HCT116 (cell line): Measurements from ENCODE around the gene ITGA11. TPM values are rescaled to one million over a fixed set of nuclear protein-coding genes. Genes with fewer than 3 reads are reported as not detected.

ENCODE experiments used
- ATAC-seq: fragments of 200-7000 bp; cut with Tn5 transposase; 2 replicates; pipeline ENCODE4 v1.9.1; 2020; ENCODE audit warnings: mild to moderate bottlenecking, moderate library complexity
- BruUV-seq: library from RNA; stranded (reverse); fragments of 400-500 nt; replicated peaks from 2 replicates; lab custom pipeline; 2021; lab: Mats Ljungman, UMichigan
- CTCF ChIA-PET: fragments of 300-600 bp; sonication (Branson Sonifier 250); formaldehyde crosslinking; loops from one replicate; lab custom pipeline; 2021; ENCODE audit warnings: antibody characterized with exemption; lab: Charles Lee
- POLR2A ChIA-PET: fragments of 300-600, 350-600 bp; sonication (Branson Sonifier 250); formaldehyde crosslinking; loops from one replicate; lab custom pipeline; 2021; ENCODE audit warnings: antibody characterized with exemption; lab: Charles Lee
- RAD21 ChIA-PET, 2 experiments: fragments of 300-600 bp; sonication (Branson Sonifier 250); formaldehyde crosslinking; loops; one replicate each; lab custom pipeline; 2023; ENCODE audit warnings: low total read pairs in 2 of 2; ENCODE audit not compliant: uncharacterized antibody in 2 of 2, unreplicated experiment in 2 of 2, low non-redundant PET in 1 of 2; lab: Charles Lee
- DNase-seq: peaks from one replicate; pipeline ENCODE4 v3.0.0-alpha.2; 2010; ENCODE audit warnings: low read depth, low spot score
- H2AFZ ChIP-seq: fragments of 200-600 bp; shearing (Covaris generic), sonication (generic); 2 replicates; pipeline ENCODE4 v1.6.1; 2017; ENCODE audit warnings: low read depth, mixed run types, mixed read lengths, antibody characterized with exemption, low read length; ENCODE audit not compliant: poor library complexity, severe bottlenecking
- H3K27ac ChIP-seq: 2 replicates; pipeline ENCODE4 v1.5.1; 2012; ENCODE audit warnings: low read depth, low read length
- H3K27me3 ChIP-seq: fragments of 200-600 bp; sonication (generic); 2 replicates; pipeline ENCODE4 v1.6.1; 2016; ENCODE audit warnings: mixed run types, low read length, mixed read lengths; ENCODE audit not compliant: insufficient read depth
- H3K36me3 ChIP-seq, 2 experiments: fragments of 200-500 bp in 1 of 2; fragments of 200-600 bp in 1 of 2; sonication (Bioruptor generic) in 1 of 2; sonication (generic) in 1 of 2; 2 replicates each; pipeline versions ENCODE4 v1.5.1 to v1.6.1; 2014 to 2016; ENCODE audit warnings: low read length in 2 of 2, inconsistent platforms in 1 of 2, mixed read lengths in 1 of 2, mixed run types in 1 of 2; ENCODE audit not compliant: insufficient read depth in 2 of 2, control insufficient read depth in 1 of 2
- H3K4me1 ChIP-seq, 2 experiments: fragments of 200-600 bp in 1 of 2; sonication (generic) in 1 of 2; 2 replicates each; pipeline versions ENCODE4 v1.5.1 to v1.6.1; 2012 to 2017; ENCODE audit warnings: low read length in 2 of 2, inconsistent platforms in 1 of 2, mild to moderate bottlenecking in 1 of 2, mixed read lengths in 1 of 2, mixed run types in 1 of 2, moderate library complexity in 1 of 2; ENCODE audit not compliant: insufficient read depth in 2 of 2, control insufficient read depth in 1 of 2
- H3K4me2 ChIP-seq: fragments of 200-600 bp; sonication (generic); 2 replicates; pipeline ENCODE4 v1.6.1; 2017; ENCODE audit warnings: mixed run types, low read length, mixed read lengths
- H3K4me3 ChIP-seq, 2 experiments: fragments of 200-600 bp in 1 of 2; sonication (generic) in 1 of 2; replicated peaks in 1 of 2; 2 replicates each; pipeline ENCODE4 v1.5.1; 2011 to 2016; ENCODE audit warnings: low read length in 2 of 2, control low read depth in 1 of 2, low read depth in 1 of 2, mild to moderate bottlenecking in 1 of 2, mixed read lengths in 1 of 2, mixed run types in 1 of 2
- H3K79me2 ChIP-seq: fragments of 200-600 bp; sonication (generic); 2 replicates; pipeline ENCODE4 v1.6.1; 2017; ENCODE audit warnings: mild to moderate bottlenecking, mixed run types, low read length, moderate library complexity, mixed read lengths; ENCODE audit not compliant: insufficient read depth
- H3K9ac ChIP-seq: fragments of 200-600 bp; sonication (generic); 2 replicates; pipeline ENCODE4 v1.6.1; 2016; ENCODE audit warnings: low read length, mixed read lengths
- H3K9me2 ChIP-seq: fragments of 200-600 bp; sonication (generic), shearing (Covaris generic); 2 replicates; pipeline ENCODE4 v1.6.1; 2017; ENCODE audit warnings: mixed run types, mild to moderate bottlenecking, moderate library complexity; ENCODE audit not compliant: insufficient read depth
- H3K9me3 ChIP-seq, 2 experiments: fragments of 200-500 bp in 1 of 2; fragments of 200-600 bp in 1 of 2; sonication (Bioruptor generic) in 1 of 2; sonication (generic) in 1 of 2; 2 replicates each; pipeline ENCODE4 v1.6.1; 2014 to 2017; ENCODE audit warnings: low read length in 2 of 2, mixed read lengths in 2 of 2, inconsistent platforms in 1 of 2, low read depth in 1 of 2, mild to moderate bottlenecking in 1 of 2, mixed run types in 1 of 2, moderate library complexity in 1 of 2; ENCODE audit not compliant: control insufficient read depth in 1 of 2, insufficient read depth in 1 of 2
- H4K20me1 ChIP-seq: fragments of 200-600 bp; sonication (generic), shearing (Covaris generic); 2 replicates; pipeline ENCODE4 v1.6.1; 2017; ENCODE audit warnings: mixed run types, mild to moderate bottlenecking, moderate library complexity; ENCODE audit not compliant: insufficient read depth
- ATF3 ChIP-seq: IDR thresholded peaks from 2 replicates; pipeline ENCODE4 v1.6.1; 2012
- CBX3 ChIP-seq: IDR thresholded peaks from 2 replicates; pipeline ENCODE4 v1.6.1; 2012; ENCODE audit warnings: low read depth
- CEBPB ChIP-seq: IDR thresholded peaks from 2 replicates; pipeline ENCODE4 v1.6.1; 2012; ENCODE audit warnings: low read depth
- CTCF ChIP-seq, 3 experiments: fragments of 200-600 bp in 1 of 3; sonication (generic) in 1 of 3; IDR thresholded peaks in 2 of 3; conservative IDR thresholded peaks in 1 of 3; 2 replicates each; pipeline ENCODE4 v1.5.1; 2012 to 2017; ENCODE audit warnings: low read depth in 2 of 3, low read length in 2 of 3, antibody characterized with exemption in 1 of 3, borderline replicate concordance in 1 of 3, control low read depth in 1 of 3, mild to moderate bottlenecking in 1 of 3, mixed read lengths in 1 of 3, mixed run types in 1 of 3, moderate library complexity in 1 of 3; ENCODE audit not compliant: insufficient read depth in 1 of 3
- EGR1 ChIP-seq: IDR thresholded peaks from 2 replicates; pipeline ENCODE4 v1.6.1; 2012; ENCODE audit warnings: low read depth
- ELF1 ChIP-seq: IDR thresholded peaks from 2 replicates; pipeline ENCODE4 v1.6.1; 2012; ENCODE audit warnings: low read depth, borderline replicate concordance
- EZH2 ChIP-seq: fragments of 200-600 bp; sonication (generic); IDR thresholded peaks from 2 replicates; pipeline ENCODE4 v1.6.1; 2017; ENCODE audit warnings: antibody characterized with exemption, mixed run types
- EZH2phosphoT487 ChIP-seq: fragments of 200-600 bp; IDR thresholded peaks from 2 replicates; pipeline ENCODE4 v1.6.1; 2018; ENCODE audit warnings: antibody characterized with exemption, borderline replicate concordance
- MAX ChIP-seq: IDR thresholded peaks from 2 replicates; pipeline ENCODE4 v1.6.1; 2012
- POLR2A ChIP-seq: IDR thresholded peaks from 2 replicates; pipeline ENCODE4 v1.7.0; 2011; ENCODE audit warnings: borderline replicate concordance; ENCODE audit not compliant: insufficient read depth, insufficient read length; ENCODE audit errors: extremely low read depth
- POLR2AphosphoS5 ChIP-seq: IDR thresholded peaks from 2 replicates; pipeline ENCODE4 v1.6.1; 2011; ENCODE audit warnings: mild to moderate bottlenecking, low read depth, low read length, moderate library complexity
- RAD21 ChIP-seq: IDR thresholded peaks from 2 replicates; pipeline ENCODE4 v1.6.1; 2012; ENCODE audit warnings: low read depth, mild to moderate bottlenecking
- REST ChIP-seq: IDR thresholded peaks from 2 replicates; pipeline ENCODE4 v1.6.1; 2012; ENCODE audit warnings: low read depth
- SIN3A ChIP-seq: IDR thresholded peaks from 2 replicates; pipeline ENCODE4 v1.6.1; 2012; ENCODE audit warnings: low read depth
- SP1 ChIP-seq: IDR thresholded peaks from 2 replicates; pipeline ENCODE4 v1.6.1; 2012; ENCODE audit warnings: low read depth
- SRF ChIP-seq: IDR thresholded peaks from 2 replicates; pipeline ENCODE4 v1.6.1; 2012; ENCODE audit warnings: low read depth
- TCF7L2 ChIP-seq: IDR thresholded peaks from 2 replicates; pipeline ENCODE4 v1.7.0; 2011; ENCODE audit warnings: borderline replicate concordance, inconsistent platforms; ENCODE audit not compliant: insufficient read depth, insufficient read length; ENCODE audit errors: extremely low read depth
- ZBTB33 ChIP-seq: IDR thresholded peaks from 2 replicates; pipeline ENCODE4 v1.6.1; 2011; ENCODE audit warnings: mild to moderate bottlenecking, low read length, moderate library complexity; ENCODE audit not compliant: insufficient replicate concordance; ENCODE audit errors: extremely low read depth
- ZFX ChIP-seq: fragments of 450-650 bp; IDR thresholded peaks from 2 replicates; pipeline ENCODE4 v1.6.1; 2017
- ZNF274 ChIP-seq: fragments of 200-500 bp; sonication (Bioruptor generic); IDR thresholded peaks from 2 replicates; pipeline ENCODE4 v1.6.1; 2014; ENCODE audit warnings: mild to moderate bottlenecking, low read depth, low read length, inconsistent platforms
- intact Hi-C: fragments of 100-400 bp; cut with micrococcal nuclease; formaldehyde crosslinking; loops from 2 replicates; pipeline ENCODE4 v1.10.0; 2022
- total RNA-seq: library from RNA; stranded (reverse); gene quantifications from one replicate; pipeline ENCODE4 v1.2.1, GENCODE V29; 2021; ENCODE audit not compliant: unreplicated experiment

ITGA11 gene
- total RNA-seq, 1 experiment from 2014 or later, result not detected

- no peak for TF ChIP-seq TCF7L2
- TF ChIP-seq ELF1, result no peak
- no peak for TF ChIP-seq SIN3A
- TF ChIP-seq ZNF274, result no peak
- no peak for TF ChIP-seq REST
- TF ChIP-seq EZH2phosphoT487, result no peak
- no peak for TF ChIP-seq CTCF (IDR thresholded peaks at IDR 0.05 in 2 of 3, conservative IDR thresholded peaks at IDR 0.05 in 1 of 3; ENCODE audit: borderline replicate concordance in 1 of 3, insufficient read depth in 1 of 3, low read depth in 2 of 3, low read length in 2 of 3)
- no peak for TF ChIP-seq EGR1
- no peak for TF ChIP-seq ATF3
- TF ChIP-seq SP1, result no peak
- TF ChIP-seq CBX3, result no peak
- TF ChIP-seq POLR2A, result no peak
- no peak for TF ChIP-seq EZH2
- no peak for TF ChIP-seq RAD21
- no peak for TF ChIP-seq ZFX
- no peak for TF ChIP-seq ZBTB33
- TF ChIP-seq MAX, result no peak
- no peak for TF ChIP-seq POLR2AphosphoS5
- no peak for TF ChIP-seq CEBPB
- TF ChIP-seq SRF, result no peak
- Histone ChIP-seq H3K9me3 (peaks cover 0 to 4% of the 10 kb centered on the region in 2 experiments; a peak in 1 of 4 replicates), H3K27ac (no peak overlapping the region), H3K4me1 (peaks cover 0 to 5% of the 10 kb centered on the region in 2 experiments; a peak in 2 of 4 replicates), H3K9ac (no peak overlapping the region), H3K27me3 (peaks cover 5% of the 10 kb centered on the region; the same call in 1 of the 2 replicates), H3K36me3 (no peaks in the 10 kb centered on the region), H3K4me3 (no peak overlapping the region), H3K4me2 (no peak overlapping the region), H3K79me2 (no peaks in the 10 kb centered on the region), H4K20me1 (no peaks in the 10 kb centered on the region), H3K9me2 (no peaks in the 10 kb centered on the region), H2AFZ (no peak overlapping the region)
- intact Hi-C loops, result no loop called here
- ChIA-PET RAD21 (no interaction called here), CTCF (no interaction called here), POLR2A (no interaction called here)
- BruUV-seq, result no TSS peak
- DNase-seq (no peak), ATAC-seq (no peak)
Measured at GRCh38 chr15:68445351-68445750, 13.4 kb upstream of the ITGA11 start.
